CD4-positive, alpha-beta T cell treated with Interleukin-6 for 4 hours (primary cell): Measurements from ENCODE around the gene MTM1.

ENCODE experiments used
- DNase-seq: peaks from one replicate; pipeline ENCODE4 v3.0.0-alpha.2; 2020; ENCODE audit warnings: mixed read lengths

Gene MTM1

DNA sequence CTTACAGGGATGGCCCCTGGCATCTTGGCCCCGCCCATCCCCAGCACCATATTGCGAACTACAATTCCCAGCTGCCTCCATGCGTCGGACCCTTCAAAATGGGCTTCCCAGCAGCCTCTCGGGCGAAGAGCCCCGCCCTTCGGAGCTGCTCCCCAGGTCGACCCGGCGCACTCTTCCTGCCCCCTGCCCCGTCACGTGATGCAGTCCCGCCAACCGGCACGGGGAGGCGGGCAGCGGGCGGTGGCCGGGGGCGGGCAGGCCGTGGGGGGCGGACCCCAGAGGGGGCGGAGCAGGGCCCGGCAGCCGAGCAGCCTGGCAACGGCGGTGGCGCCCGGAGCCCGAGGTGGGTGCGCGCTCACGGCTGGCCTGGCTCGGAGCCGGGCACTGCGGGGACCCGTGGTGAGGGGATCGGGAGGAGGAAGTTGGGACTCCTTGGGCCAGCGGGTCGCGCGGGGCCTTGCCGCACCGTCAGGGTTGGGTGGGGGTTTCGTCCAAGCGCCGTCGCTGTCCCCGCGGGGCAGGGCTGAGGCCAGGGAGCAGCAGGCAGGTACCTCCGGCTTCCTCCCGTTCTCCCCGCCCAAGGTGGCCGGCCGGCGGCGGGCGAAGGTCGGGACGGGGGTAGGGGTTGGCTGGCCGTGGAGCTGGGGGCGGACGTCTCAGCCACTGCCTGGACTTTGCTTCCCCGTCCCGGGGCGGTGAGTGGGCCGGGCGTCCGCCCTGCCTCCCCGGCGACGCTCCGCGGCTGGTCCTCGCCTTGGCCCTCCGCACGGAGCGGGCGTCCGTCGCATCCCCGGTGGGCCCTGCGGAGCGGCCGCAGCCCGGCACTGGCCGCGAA is at the start of gene MTM1:
Gene MTM1, plus strand, starts transcription at position 302 of the 835 bp plus-strand sequence. CDS start 23,994 bp downstream, outside the sequence.
- DNase-seq: peak; percentile 93

DNA sequence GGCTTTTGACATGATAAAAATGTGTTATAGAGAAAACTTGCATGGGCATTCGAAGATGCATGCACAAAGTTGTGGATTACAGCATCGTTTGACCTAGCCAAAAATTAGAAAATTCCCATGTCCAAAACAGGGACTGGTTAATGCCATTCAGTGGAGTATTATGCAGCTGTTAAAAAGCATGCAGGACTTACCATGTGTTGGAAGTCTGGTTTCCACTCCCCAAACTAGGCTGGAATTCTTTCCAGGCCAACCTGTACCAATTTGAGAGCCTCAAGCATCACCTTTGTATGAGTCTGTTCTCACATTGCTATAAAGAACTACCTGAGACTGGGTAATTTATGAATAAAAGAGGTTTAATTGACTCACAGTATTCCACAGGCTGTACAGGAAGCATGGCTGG is 45.9 kb upstream of the MTM1 start:
- DNase-seq: no peak

DNA sequence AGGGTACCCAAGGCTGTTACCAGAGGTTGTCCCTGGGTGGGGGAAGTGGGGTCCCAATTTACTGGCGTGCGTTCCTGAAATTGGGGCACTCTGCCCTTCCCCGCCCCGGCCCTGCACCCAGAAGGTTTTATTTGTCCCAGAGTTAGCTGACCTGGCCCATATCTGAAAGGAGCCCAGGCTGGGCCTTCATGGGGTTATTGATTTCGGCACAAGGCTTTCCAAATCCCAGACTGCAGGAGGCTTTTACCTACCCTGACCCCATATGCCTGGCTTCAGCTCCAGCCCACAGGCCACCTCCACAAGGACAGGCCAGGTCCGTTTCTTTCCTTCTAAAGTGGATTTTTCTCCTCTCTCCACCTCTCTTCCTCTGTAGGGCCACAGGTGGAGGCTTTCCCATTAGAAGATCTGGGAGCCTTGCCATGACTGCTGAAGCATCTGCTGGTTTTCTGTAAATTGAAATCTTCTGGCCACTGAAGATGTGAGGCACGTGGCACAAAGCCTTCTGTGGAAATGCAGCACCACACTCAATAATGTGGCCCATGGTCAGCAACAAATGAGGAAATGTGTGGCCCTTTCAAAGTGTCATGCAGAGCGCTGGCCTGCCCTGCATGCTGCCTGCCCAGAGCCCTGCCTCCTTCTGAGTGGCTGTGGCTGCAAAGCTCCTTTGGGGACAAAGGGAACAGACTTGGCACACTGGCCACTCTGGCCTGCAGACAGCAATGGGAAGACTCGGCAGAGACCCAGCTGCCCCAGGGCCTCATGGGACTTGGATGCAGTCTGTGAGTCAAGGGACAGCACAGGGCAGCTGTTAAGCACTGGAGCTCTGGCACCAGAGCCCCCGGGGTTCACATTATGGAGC is 43.1 kb upstream of the MTM1 start:
- no peak for DNase-seq

DNA sequence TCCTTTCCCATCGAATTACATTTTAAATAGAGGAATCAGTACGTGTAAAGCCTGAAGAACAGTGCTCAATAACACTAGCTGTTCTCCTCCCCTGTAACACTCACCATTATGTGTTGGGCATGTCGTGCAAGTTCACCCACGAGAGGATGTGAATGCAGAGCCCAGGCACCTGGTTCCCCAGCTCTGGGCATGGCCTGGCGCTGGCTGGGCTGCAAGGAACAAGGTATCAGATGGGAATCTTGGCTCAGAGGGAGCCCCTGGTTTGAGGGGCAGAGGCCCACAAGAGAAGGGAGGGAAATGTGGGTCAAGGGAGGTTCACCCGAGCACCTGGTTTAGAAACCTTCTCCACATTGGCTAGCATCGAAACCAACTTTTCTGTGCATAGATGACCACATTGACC is 41.7 kb upstream of the MTM1 start:
- DNase-seq: no peak

DNA sequence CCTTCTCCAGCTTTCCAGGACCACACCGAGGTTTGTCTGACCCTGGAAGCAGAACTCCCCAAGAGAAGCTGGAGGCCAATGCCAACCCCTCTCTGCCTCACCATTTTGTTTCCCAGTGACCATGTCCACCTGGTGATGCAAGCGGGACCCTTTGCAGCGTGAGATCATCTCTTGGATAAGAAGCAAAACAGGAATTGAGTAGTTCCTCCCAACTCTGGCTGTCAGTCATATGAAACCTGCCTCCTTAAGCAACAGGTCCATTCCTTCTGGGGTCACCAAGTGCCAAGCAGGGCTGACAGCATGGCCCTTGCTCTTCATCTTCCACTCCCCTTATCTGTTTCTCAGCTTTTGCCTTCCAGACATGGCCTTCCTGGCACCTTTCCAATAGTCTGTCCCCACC is 41.3 kb upstream of the MTM1 start:
- no peak for DNase-seq

DNA sequence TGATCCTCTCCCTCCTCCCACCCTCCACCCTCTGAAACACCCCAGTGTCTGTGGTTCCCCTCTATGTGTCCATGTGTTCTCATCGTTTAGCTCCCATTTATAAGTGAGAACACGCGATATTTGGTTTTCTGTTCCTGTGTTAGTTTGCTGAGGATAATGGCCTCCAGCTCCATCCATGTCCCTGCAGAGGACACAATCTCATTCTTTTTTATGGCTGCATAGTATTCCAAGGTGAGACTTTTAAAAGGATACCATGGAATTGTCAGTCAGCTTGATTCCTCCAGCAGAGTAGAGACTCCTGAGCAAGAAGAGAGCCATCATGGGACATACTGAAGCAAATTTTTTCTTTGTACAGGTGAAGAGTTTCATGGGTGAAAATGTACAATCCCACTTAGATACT is 38.8 kb upstream of the MTM1 start:
- no peak for DNase-seq

DNA sequence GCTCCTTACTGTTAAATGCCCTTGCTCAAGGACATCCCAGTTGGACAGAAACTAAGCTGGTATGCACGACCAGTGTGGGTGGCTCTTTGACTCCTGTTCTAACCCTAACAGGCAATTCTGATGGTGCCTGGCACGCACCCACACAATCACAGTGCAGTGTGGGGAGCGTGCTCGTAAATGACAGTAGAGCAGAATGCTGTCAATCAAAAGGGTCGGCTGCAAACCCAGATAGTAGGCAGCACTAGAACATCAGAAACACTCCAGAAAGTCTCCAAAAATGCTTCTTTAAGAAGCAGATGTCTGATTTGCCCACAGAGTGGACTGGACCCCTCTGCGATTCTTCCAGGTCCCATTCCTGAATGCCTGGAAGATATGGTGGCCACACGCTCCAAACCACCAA is 37.6 kb upstream of the MTM1 start:
- DNase-seq: no peak

DNA sequence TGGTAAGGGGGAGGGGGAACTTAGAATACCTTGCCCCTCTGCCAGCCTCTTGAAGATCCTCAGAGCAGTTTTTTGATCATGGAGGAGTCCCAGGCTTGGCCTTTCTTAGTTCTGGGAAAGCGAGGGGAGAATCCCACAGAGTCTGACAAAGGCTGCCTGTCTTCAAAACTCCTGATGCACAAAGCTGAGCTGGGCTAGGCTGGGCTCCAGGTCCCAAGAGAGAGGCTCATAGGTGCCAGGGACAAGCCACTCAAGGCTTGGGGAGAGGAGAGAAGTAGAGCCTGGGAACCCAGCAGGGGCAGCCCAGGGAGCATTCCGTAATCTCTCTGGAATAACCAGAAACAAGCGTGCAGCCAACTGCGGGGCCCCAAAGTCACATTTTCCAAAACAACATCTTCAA is 37.0 kb upstream of the MTM1 start:
- DNase-seq: no peak

DNA sequence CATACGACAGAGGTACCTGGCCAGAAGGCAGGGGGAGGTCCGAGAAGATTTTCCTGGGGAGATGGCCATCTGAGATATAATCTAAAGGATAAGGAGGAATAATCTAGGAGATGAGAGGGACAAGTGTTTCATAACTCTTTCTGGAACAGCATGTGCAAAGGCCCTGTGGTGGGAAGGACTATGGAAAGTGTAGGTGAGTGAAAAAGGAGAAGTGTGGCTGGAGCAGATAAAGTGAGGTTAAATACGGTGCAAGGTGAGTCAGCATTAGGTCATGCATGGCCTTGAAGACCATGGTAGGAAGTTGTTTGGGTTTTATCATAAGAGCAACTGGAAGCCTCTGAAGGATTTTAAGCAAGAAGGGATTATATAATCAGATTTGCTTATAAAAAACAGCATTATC is 34.6 kb upstream of the MTM1 start:
- DNase-seq: no peak

DNA sequence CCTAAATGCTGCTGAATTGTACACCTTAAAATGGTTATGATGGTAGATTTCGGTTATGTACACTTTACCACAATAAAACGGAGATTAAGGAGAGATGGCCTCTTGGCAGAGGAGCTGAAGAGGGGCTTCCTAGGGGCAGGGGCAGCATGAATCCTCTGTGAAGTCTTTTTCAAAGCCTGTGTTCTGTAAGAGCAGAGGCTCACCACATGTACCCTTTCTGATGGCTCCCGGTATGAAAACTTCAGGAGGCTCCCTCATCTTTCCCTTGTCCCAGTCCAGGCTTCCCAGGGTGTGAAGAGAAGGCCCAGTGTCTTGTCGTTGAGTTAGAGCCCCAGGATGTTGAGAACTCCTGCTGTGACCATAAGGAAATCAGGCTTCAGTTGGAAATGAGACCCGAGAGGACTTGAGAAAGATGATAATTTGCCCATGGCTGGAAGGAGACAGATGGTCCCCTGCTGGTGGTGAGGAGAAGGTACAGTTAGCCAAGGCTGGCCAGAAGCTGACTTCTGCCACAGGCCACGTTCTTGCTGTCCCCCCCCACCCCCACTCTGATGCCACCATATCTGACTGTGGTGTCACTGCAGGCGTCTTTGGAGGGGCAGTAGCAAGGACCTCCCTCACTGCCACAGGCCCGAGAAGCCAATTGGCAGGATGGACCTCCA is 31.8 kb upstream of the MTM1 start:
- DNase-seq: no peak

DNA sequence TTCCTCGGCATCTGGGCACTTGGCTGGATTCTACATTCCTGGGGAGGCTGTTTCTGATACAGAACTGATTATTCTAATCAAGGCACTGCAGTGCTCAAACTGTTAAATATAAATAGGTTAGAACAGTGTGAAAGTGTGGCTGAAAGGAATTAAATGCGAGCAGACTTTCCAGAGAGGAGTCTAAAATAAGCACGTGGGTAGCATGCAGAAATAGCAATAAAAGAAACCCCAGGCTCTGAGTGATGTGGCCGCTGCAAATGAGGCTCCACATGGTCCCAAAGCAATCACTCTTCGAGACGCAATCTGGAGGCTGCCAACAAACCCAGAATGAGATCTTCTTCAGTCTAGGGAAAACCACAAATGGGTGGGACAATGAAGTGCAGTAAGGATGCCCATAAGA is 30.6 kb upstream of the MTM1 start:
- DNase-seq: no peak

DNA sequence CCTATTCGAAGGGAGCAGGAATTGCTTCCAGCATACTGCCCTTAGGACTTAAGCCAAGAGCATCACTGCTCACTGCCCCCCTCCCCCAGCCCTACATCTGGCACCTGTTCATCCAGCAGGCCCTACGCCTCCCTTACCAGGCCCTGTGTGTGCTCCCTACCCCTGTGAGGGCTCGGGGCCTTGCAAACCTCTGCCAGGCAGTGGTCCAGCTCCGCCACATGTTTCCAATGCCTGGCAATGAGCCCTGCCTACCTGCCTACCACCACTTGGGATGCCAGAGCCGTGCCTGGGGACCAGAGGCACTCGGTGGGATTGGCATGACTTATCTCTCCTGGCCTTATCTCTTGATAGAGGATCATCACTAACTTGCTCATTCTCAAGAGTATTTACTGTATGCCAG is 27.5 kb upstream of the MTM1 start:
- no peak for DNase-seq

DNA sequence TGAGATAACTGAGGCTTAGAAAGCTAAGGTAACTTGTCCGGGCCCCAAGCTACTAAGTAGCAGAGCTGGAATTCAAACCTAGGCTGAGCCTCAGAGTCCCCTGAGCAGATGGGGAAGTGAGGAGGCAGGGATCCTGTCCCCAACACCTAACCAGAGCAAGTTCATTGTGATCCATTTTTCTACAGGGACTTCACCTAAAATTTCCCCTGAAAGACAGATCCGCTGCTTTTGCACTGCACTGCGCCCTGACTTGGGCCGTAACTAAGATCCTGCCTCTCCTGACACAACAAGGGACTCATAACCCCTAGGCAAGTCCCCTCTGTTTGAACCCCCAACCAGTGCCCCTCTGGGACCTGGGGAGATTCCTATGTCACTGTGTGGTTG is 25.6 kb upstream of the MTM1 start:
- DNase-seq: no peak

DNA sequence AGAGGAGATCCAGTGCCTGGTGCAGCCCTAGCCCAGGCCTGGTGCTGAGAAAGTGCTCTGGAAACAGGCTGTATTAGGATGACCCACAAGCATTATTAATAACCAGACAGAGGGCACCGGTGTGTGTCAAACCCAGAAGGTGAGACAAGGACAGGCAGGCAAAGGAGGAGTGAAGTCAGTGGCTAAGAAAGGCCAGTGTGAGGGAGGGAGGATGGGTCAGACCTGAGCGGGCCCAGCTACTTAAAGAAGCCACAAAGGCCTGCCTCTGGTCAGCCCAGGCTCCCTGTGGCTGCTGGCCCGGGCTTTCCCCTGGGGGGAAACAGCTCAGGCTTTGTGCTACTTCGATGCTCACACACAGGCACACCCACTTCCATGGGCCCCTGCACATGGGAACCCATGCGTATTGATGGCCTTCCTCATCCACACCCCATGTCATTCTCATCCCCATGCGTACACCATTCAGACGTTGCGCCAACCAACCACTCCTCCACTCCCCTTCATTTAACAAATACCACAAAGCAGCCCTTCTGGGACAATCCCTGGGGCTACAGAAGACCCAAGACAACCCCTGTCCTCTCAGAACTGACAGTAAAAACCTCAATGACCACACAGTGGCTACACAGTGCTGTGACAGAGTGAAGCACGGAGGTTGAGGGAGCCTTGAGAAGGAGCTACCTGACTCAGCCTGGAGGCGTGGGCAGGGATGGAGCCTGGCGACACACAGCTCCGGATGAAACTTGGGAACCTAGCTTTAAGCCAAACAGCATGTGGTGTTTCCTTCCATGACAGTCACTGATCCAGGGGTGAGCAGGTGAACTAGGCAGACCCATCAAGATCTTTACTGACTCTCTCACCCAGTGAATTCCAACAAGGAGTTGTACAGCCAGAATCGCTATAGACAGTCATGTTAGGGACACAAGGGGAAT is 24.9 kb upstream of the MTM1 start:
- DNase-seq: no peak

DNA sequence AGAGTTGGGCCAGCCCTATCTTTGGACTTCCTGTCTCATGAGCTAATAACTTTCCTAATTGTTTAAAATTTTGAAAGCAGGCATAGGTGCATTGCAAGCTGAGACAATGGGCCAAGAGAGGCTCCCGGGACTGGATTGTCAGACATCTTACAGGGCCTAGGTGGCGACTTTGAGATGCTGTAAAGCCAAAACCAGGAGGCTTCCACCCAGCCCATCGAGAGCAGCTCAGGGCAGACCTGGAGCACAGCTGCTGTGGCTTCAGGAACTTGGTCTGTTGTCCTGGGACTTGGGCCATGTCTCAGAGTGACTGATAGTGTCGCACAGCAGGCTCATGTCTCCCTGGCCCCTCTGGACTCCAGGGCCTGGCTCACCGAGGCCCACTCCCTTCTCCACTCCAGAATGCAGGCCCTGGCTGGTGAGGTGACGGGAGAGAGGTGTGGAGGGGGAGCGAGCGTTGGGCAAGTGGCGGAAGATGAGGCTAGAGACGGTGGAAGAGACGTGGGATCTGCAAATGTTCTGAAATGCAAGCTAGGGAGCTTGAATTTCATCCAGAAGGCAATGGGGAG is 24.1 kb upstream of the MTM1 start:
- DNase-seq: peak; percentile 33

DNA sequence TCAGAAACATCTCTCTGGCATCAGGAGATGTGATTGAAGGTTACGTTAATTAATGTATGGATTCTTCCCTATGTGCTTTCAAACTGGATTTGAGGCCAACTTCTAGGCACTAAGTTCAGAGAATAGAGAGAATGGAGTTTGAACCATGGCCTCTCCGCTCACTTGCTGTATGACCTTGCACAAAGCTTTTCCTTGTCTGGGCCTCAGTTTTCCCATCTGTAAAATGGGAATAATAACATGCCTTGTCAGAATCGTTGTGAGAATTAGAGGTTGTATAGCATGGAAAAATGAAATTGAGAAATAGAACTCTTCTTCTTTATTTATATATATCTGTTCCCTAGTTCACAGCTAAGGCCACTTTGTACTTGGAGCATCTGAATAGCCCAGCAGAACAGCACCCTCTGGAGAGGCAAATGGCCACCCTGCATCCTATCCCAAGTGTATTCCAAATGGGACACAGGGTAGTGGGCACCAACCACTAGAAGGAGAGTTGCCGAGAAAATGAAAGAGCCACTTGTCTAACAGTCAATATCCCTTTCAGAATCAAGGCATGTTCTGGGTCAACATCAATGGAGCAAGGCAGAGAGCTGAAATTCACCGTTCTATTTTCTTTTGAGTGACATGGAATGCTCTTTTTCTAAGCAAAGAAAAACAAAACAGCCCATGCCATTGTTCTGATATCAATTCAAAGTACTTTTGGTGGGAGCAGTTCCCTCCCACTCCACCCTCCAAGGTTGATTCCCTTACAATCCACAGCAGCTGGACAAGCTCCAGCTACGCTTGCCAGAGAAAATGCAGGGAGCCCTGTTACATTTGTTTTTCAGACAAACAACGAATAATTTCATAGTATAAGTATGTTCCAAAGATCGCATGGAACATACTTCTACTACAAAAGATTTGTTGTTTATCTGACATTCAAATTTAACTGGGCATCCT is 23.3 kb upstream of the MTM1 start:
- no peak for DNase-seq

DNA sequence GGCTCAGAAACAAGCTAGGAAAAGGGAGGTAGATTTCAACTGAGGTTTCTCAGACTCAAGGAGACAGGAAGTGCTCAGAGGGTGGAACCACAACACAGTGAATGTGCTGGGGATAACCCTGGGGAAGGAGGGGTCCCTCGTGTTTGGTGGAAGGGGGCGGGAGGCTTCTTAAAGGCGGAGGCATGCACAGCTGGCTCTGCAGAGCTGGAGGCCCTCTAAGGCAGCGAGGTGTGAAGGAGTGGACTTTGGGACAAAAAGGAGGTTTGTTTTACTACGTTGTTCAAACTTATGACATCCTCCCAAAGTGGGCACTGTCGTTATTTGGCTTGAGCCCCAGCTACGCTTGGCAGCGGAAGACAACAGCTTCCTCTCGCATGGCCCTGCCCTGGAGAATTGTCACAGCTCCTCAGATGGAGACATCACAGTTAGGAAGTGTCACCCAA is 21.7 kb upstream of the MTM1 start:
- DNase-seq: peak; percentile 60

DNA sequence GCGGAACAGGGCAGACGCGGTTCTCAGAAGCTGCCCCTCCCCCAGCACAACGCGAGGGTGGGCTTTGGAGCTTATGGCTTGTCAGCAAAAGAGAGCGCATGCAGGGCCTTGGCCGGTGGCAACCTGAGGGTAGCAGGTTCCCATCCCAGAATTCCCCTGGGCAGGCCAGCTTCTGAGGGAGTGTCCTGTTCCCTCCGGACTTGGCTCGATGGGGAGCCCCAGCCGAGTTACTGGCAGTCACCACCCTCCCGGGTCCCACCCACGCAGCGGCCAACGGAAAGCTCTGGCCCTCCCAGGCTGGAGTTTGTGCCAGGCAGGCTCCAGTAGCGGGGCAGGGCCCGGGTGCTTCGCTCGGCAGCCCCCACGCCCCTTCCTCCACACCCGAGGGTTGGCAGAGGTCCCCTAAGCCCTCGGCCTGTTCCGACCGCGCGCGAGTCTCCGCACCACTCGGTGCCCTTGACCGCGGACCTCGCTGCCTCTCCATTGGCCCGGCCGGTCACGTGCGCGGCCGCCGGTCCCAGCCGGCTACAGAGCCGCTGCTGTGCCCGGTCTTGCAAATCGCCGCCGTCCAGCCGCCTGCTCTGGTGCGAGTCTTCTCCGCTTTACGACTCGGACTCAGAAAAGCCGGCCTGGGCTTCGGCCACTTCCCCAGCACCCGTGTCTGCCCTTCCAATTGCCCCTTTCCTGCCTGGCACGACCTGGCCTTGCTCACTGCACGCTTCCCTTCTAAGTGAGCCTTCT is 20.9 kb upstream of the MTM1 start:
- DNase-seq: peak; percentile 12

DNA sequence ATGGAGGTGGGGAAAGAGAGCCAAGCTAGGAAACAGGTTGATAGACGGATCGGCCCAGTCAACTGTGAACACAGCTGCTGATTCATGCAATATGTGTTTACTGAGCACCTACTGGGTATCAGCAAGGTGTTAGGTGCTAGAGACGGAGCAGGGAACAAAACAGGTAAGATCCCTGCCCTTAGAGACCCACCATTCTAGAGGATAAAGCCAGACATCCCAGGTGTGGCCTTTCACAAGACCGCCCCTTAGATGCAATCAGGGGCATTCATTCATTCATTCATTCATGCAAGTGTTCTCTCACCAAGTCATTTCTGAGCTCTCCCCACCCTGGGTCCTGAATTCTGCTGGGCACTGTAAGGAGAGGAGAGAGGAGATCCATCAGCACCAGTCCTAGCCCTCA is 20.2 kb upstream of the MTM1 start:
- no peak for DNase-seq

DNA sequence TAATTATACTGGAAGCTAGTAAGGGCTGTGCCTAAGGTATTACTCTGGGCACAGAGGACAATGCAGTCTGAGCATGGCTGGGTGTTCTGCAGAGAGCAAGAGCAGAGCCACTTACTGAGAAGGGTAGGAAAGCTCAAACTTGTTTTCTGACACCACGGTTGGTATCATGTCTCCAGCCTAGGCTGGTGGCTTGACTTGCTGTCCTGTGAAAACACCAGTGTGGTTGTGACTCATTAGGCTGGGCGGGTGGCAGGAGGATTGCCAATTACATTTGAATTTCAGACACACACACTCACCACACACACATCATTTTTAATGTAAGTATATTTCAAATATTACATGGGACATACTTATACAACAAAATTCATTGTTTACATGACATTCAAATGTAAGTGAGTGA is 19.7 kb upstream of the MTM1 start:
- DNase-seq: peak; percentile 16
